Measurements from ENCODE around the gene CCDC178.
"Not testable (repeated sequence)": the region's sequence is repeated elsewhere in the genome, so short reads cannot be mapped to it uniquely, and the experiment has no call there.

Gene CCDC178

DNA sequence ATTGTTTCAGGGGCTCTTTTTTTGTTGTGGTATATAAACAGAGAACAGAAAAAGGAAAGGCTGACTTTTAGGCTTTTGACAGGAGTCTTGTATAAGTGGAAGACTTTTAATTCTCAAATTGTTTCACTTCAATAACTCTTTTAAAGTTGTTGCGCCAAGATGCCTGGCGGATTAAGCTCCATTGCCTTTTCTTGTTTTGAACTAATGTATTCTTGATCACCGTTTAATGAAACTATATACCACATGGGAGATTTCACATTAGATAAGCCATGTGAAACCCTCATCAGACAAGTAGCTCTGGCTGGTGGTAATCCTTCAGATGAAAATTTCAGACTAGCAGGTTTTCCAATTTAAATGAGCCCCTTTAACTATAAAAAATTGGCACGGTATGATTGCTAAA lies 257.4 kb downstream of the CCDC178 start:
- Histone ChIP-seq H3K9me2 (replicated peaks; ENCODE audit: control insufficient read depth, low read length) (no peaks in the 10 kb centered on the region), H3K4me3 (ENCODE audit: low read length) (no peak overlapping the region), H3K79me2 (ENCODE audit: control insufficient read depth, low read length) (no peaks in the 10 kb centered on the region), H3F3A (ENCODE audit: control insufficient read depth, insufficient read depth) (no peaks in the 10 kb centered on the region), H3K36me3 (ENCODE audit: control insufficient read depth, low read length) (no peaks in the 10 kb centered on the region), H4K20me1 (ENCODE audit: control insufficient read depth, insufficient read depth, low read depth, low read length) (no peaks in the 10 kb centered on the region), H3K4me2 (ENCODE audit: low read length) (no peak overlapping the region), H3K27me3 (ENCODE audit: control insufficient read depth, low read length) (no peaks in the 10 kb centered on the region), H3K27ac (ENCODE audit: low read depth, low read length) (no peak overlapping the region), H3K9me3 (ENCODE audit: control insufficient read depth, insufficient read depth, low read length) (no peaks in the 10 kb centered on the region), H3K4me1 (ENCODE audit: control insufficient read depth, low read length) (peaks cover 32% of the 10 kb centered on the region)
- TF ChIP-seq, protein P1, sequence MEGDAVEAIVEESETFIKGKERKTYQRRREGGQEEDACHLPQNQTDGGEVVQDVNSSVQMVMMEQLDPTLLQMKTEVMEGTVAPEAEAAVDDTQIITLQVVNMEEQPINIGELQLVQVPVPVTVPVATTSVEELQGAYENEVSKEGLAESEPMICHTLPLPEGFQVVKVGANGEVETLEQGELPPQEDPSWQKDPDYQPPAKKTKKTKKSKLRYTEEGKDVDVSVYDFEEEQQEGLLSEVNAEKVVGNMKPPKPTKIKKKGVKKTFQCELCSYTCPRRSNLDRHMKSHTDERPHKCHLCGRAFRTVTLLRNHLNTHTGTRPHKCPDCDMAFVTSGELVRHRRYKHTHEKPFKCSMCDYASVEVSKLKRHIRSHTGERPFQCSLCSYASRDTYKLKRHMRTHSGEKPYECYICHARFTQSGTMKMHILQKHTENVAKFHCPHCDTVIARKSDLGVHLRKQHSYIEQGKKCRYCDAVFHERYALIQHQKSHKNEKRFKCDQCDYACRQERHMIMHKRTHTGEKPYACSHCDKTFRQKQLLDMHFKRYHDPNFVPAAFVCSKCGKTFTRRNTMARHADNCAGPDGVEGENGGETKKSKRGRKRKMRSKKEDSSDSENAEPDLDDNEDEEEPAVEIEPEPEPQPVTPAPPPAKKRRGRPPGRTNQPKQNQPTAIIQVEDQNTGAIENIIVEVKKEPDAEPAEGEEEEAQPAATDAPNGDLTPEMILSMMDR (IDR thresholded peaks at IDR 0.05; ENCODE audit: low read depth, low read length, poor library complexity, severe bottlenecking), result no peak
- TF ChIP-seq EZH2phosphoT487 (IDR thresholded peaks at IDR 0.05; ENCODE audit: borderline replicate concordance, low read length), result no peak

DNA sequence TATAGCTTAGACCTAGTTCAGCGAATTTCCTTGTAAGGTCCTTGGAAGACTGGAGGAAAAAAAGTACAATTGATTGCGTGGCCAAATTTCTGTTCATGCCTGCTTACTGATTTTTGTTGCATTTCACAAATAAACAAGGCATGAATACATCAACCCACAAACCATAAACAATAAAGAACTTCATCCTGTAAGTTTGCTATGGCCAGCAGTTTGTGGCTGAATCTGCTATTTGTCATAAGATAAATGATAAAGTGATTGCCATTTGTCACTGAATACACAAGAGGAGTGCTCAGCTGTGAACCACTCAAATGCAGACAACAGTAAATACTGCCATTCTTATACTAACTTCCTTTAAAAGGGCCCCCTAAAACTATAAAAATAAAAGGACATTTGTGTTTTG lies 259.5 kb downstream of the CCDC178 start:
- Histone ChIP-seq H3K9me2 (replicated peaks; ENCODE audit: control insufficient read depth, low read length) (no peaks in the 10 kb centered on the region), H3K36me3 (ENCODE audit: control insufficient read depth, low read length) (no peaks in the 10 kb centered on the region), H3K4me2 (ENCODE audit: low read length) (no peak overlapping the region; the same call in 1 of the 2 replicates), H4K20me1 (ENCODE audit: control insufficient read depth, insufficient read depth, low read depth, low read length) (no peaks in the 10 kb centered on the region), H3F3A (ENCODE audit: control insufficient read depth, insufficient read depth) (no peaks in the 10 kb centered on the region), H3K4me1 (ENCODE audit: control insufficient read depth, low read length) (peaks cover 32% of the 10 kb centered on the region), H3K79me2 (ENCODE audit: control insufficient read depth, low read length) (no peaks in the 10 kb centered on the region), H3K27ac (ENCODE audit: low read depth, low read length) (no peak overlapping the region), H3K4me3 (ENCODE audit: low read length) (no peak overlapping the region), H3K27me3 (ENCODE audit: control insufficient read depth, low read length) (no peaks in the 10 kb centered on the region), H3K9me3 (ENCODE audit: control insufficient read depth, insufficient read depth, low read length) (no peaks in the 10 kb centered on the region)
- TF ChIP-seq, protein P1 (IDR thresholded peaks at IDR 0.05; ENCODE audit: low read depth, low read length, poor library complexity, severe bottlenecking), result no peak
- no peak for TF ChIP-seq EZH2phosphoT487 (IDR thresholded peaks at IDR 0.05; ENCODE audit: borderline replicate concordance, low read length)

DNA sequence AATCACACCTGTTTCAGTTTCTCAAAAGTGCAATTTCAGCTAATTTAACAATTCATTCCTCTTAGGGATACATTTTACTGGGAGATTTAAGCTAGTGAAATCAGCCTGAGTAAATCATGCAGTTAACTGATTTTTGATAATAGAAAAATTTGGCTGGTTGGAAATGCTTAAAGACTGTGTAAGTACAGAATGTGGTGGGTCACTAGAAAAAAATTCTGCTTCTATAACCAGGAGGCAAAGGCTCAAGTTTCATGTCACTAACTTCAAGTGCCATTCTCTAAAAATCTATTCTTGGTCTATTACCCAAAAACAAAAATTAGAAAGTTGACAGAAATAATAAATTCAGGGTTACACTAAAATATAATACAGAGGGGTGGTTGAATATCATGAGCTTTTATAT lies 271.3 kb downstream of the CCDC178 start:
- Histone ChIP-seq H3K9me3 (ENCODE audit: control insufficient read depth, insufficient read depth, low read length) (no peaks in the 10 kb centered on the region), H3K4me2 (ENCODE audit: low read length) (no peak overlapping the region), H3K4me1 (ENCODE audit: control insufficient read depth, low read length) (no peaks in the 10 kb centered on the region), H4K20me1 (ENCODE audit: control insufficient read depth, insufficient read depth, low read depth, low read length) (no peaks in the 10 kb centered on the region), H3K79me2 (ENCODE audit: control insufficient read depth, low read length) (no peaks in the 10 kb centered on the region), H3K27me3 (ENCODE audit: control insufficient read depth, low read length) (no peaks in the 10 kb centered on the region), H3K4me3 (ENCODE audit: low read length) (no peak overlapping the region), H3K36me3 (ENCODE audit: control insufficient read depth, low read length) (no peaks in the 10 kb centered on the region), H3K9me2 (replicated peaks; ENCODE audit: control insufficient read depth, low read length) (no peaks in the 10 kb centered on the region), H3F3A (ENCODE audit: control insufficient read depth, insufficient read depth) (no peaks in the 10 kb centered on the region), H3K27ac (ENCODE audit: low read depth, low read length) (no peak overlapping the region)
- TF ChIP-seq EZH2phosphoT487 (IDR thresholded peaks at IDR 0.05; ENCODE audit: borderline replicate concordance, low read length), result no peak
- TF ChIP-seq, protein P1 (IDR thresholded peaks at IDR 0.05; ENCODE audit: low read depth, low read length, poor library complexity, severe bottlenecking), result no peak

DNA sequence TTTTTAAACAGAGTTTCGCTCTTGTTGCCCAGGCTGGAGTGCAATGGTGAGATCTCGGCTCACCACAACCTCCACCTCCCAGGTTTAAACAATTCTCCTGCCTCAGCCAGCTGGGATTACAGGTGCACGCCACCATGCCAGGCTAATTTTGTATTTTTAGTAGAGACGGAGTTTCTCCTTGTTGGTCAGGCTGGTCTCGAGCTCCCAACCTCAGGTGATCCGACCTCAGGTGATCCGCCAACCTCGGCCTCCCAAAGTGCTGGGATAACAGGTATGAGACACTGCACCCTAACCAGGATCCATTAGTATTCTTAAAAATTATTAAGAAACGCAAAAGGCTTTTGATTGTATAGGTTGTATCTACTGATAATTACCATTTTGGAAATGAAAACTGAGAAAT lies 276.4 kb downstream of the CCDC178 start:
- not testable (repeated sequence) for H3K36me3 ChIP-seq (ENCODE audit: control insufficient read depth, low read length); H3K4me2 ChIP-seq (ENCODE audit: low read length); H4K20me1 ChIP-seq (ENCODE audit: control insufficient read depth, insufficient read depth, low read depth, low read length); H3K4me3 ChIP-seq (ENCODE audit: low read length); H3K27ac ChIP-seq (ENCODE audit: low read depth, low read length); H3K4me1 ChIP-seq (ENCODE audit: control insufficient read depth, low read length); H3K9me2 ChIP-seq (replicated peaks; ENCODE audit: control insufficient read depth, low read length); H3F3A ChIP-seq (ENCODE audit: control insufficient read depth, insufficient read depth); H3K9me3 ChIP-seq (ENCODE audit: control insufficient read depth, insufficient read depth, low read length); H3K27me3 ChIP-seq (ENCODE audit: control insufficient read depth, low read length); H3K79me2 ChIP-seq (ENCODE audit: control insufficient read depth, low read length)
